ENCODE results near the gene MYO9B.

- no peak for TF ChIP-seq TEAD4 (CRISPR knock-in tag; IDR thresholded peaks at IDR 0.05)
- TF ChIP-seq NFATC4 (CRISPR knock-in tag; IDR thresholded peaks at IDR 0.05) = no peak
Measured at GRCh38 chr19:17237747-17238706, 162.4 kb downstream of the MYO9B start.
